H1 (cell line): ENCODE data around the gene PNRC1. TPM values are rescaled to one million over a fixed set of nuclear protein-coding genes. Genes with fewer than 3 reads are reported as not detected.

ENCODE experiments used
- ATF2 ChIP-seq: IDR thresholded peaks from 2 replicates; pipeline ENCODE4 v1.6.1; 2012; ENCODE audit warnings: low read length, inconsistent platforms
- ATF3 ChIP-seq: IDR thresholded peaks from 2 replicates; pipeline ENCODE4 v1.6.1; 2011; ENCODE audit warnings: low read depth, mild to moderate bottlenecking, low read length; ENCODE audit not compliant: insufficient read depth
- CHD2 ChIP-seq: IDR thresholded peaks from 2 replicates; pipeline ENCODE4 v1.6.1; 2012; ENCODE audit warnings: low read length, improper control_type of control experiment
- CHD7 ChIP-seq: fragments of 300-600 bp; sonication (generic); IDR thresholded peaks from 2 replicates; pipeline ENCODE4 v1.7.1; 2012; ENCODE audit warnings: low read length, moderate library complexity, mild to moderate bottlenecking, inconsistent platforms; ENCODE audit not compliant: insufficient replicate concordance
- E2F6 ChIP-seq: IDR thresholded peaks from 2 replicates; pipeline ENCODE4 v1.6.1; 2012; ENCODE audit warnings: inconsistent platforms
- TBP ChIP-seq: IDR thresholded peaks from 2 replicates; pipeline ENCODE4 v1.6.1; 2011; ENCODE audit warnings: low read depth, low read length, improper control_type of control experiment
- TCF12 ChIP-seq: IDR thresholded peaks from 2 replicates; pipeline ENCODE4 v1.6.1; 2011; ENCODE audit warnings: low read depth, mild to moderate bottlenecking, low read length
- TEAD4 ChIP-seq: IDR thresholded peaks from 2 replicates; pipeline ENCODE4 v1.6.1; 2012; ENCODE audit warnings: low read depth, low read length, inconsistent platforms, mixed read lengths
- polyA plus RNA-seq, 7 experiments: library from polyadenylated mRNA; depleted of rRNA in 3 of 7; stranded (reverse) in 5 of 7; unstranded in 2 of 7; fragments of >200 nt in 5 of 7; fragments of 200-250 nt in 2 of 7; gene quantifications; 1 replicate in 5 of 7; 2 replicates in 1 of 7; 4 replicates in 1 of 7; pipeline versions ENCODE4 v1.2.1 to v1.2.3, GENCODE V29; 2011 to 2013; ENCODE audit warnings: missing spikeins in 2 of 7, mixed read lengths in 2 of 7
- total RNA-seq: library from RNA; stranded (reverse); fragmentation: NEBNext Ultra II Directional; extraction: Animal tissue kit (Norgen Biotek cat#: 25700); gene quantifications from 2 replicates; pipeline ENCODE4 v1.2.1, GENCODE V29; 2021

Gene PNRC1
- total and polyA plus RNA-seq, 2 of the 8 experiments (the other 6 are each of a cell fraction or from before 2014, with no cell fraction given) = 6.3 to 48.5 TPM

- no peak for TF ChIP-seq ATF2
- TF ChIP-seq ATF3 = no peak
- no peak for TF ChIP-seq E2F6
- TF ChIP-seq CHD7 = no peak
- TF ChIP-seq TCF12 = no peak
- no peak for TF ChIP-seq TBP
- TF ChIP-seq CHD2 = no peak
- no peak for TF ChIP-seq TEAD4
These were observed 10.9 kb upstream of the PNRC1 start (continued) for GRCh38 chr6:89069536-89070163.
